Ecto neural progenitor cell (in vitro differentiated cells): ENCODE results near the gene CRB2.
A peak's percentile ranks its signal among the peaks of the same experiment; 100 is the strongest.

ENCODE experiments used
- DNase-seq: peaks from one replicate; pipeline ENCODE4 v3.0.0-alpha.2; 2018; ENCODE audit warnings: low spot score

The CRB2 gene

GRCh38 chr9:123347289-123348060, 8.5 kb upstream of the CRB2 start:
- no peak for DNase-seq

GRCh38 chr9:123348317-123348992, 7.5 kb upstream of the CRB2 start:
- no peak for DNase-seq

- no peak for DNase-seq
Observed at GRCh38 chr9:123349033-123349432, 7.0 kb upstream of the CRB2 start.

GRCh38 chr9:123349691-123350480, 6.1 kb upstream of the CRB2 start:
- peak; percentile 84 for DNase-seq

- no peak for DNase-seq
Observed at GRCh38 chr9:123350590-123351310, 5.2 kb upstream of the CRB2 start.

GRCh38 chr9:123353041-123353440, 3.0 kb upstream of the CRB2 start:
- DNase-seq, result no peak

GRCh38 chr9:123353984-123354591, 1.9 kb upstream of the CRB2 start:
- peak; percentile 91 for DNase-seq

GRCh38 chr9:123354806-123355508, 1.0 kb upstream of the CRB2 start:
- peak; percentile 65 for DNase-seq

GRCh38 chr9:123356851-123357742, 1.1 kb downstream of the CRB2 start:
- peak; percentile 77 for DNase-seq

GRCh38 chr9:123357743-123358059, 1.7 kb downstream of the CRB2 start:
- no peak for DNase-seq

GRCh38 chr9:123358181-123358905, 2.3 kb downstream of the CRB2 start:
- DNase-seq, result peak; percentile 93

- DNase-seq, result no peak
Observed at GRCh38 chr9:123359106-123359505, 3.1 kb downstream of the CRB2 start.

- no peak for DNase-seq
Observed at GRCh38 chr9:123359546-123359945, 3.5 kb downstream of the CRB2 start.

- peak; percentile 99 for DNase-seq
Observed at GRCh38 chr9:123360161-123361085, 4.4 kb downstream of the CRB2 start.

- no peak for DNase-seq
Observed at GRCh38 chr9:123361086-123361730, 5.2 kb downstream of the CRB2 start.

- DNase-seq, result no peak
Observed at GRCh38 chr9:123361731-123362510, 5.9 kb downstream of the CRB2 start.

- DNase-seq, result no peak
Observed at GRCh38 chr9:123362856-123363255, 6.9 kb downstream of the CRB2 start.
